Kidney epithelial cell (primary cell): ENCODE measurements around the gene FRMD1. TPM values are rescaled to one million over a fixed set of nuclear protein-coding genes. Genes with fewer than 3 reads are reported as not detected.

Source experiments
- DNase-seq: peaks from one replicate; pipeline ENCODE4 v3.0.0-alpha.2; 2010; ENCODE audit warnings: low read depth
- H3K27me3 ChIP-seq: 2 replicates; pipeline ENCODE4 v1.6.0; 2011; ENCODE audit warnings: low read length; ENCODE audit not compliant: control insufficient read depth, insufficient read depth
- H3K36me3 ChIP-seq: 2 replicates; pipeline ENCODE4 v1.5.1; 2011; ENCODE audit warnings: low read length; ENCODE audit not compliant: control insufficient read depth, insufficient read depth
- H3K4me3 ChIP-seq: 2 replicates; pipeline ENCODE4 v1.5.1; 2011; ENCODE audit warnings: low read depth, mild to moderate bottlenecking, control low read depth, low read length
- total RNA-seq: library from RNA; depleted of rRNA; stranded (reverse); fragments of >200 nt; gene quantifications from 2 replicates; pipeline ENCODE4 v1.2.3, GENCODE V29; 2015
- TF ChIP-seq, protein P1 (sequence below): IDR thresholded peaks from 2 replicates; pipeline ENCODE4 v1.5.1; 2011; ENCODE audit warnings: mild to moderate bottlenecking, moderate library complexity, low read length, control low read depth, inconsistent platforms; ENCODE audit not compliant: insufficient read depth, poor library complexity, severe bottlenecking

The FRMD1 gene
- total RNA-seq, 1 donor from 2014 or later, result not detected

DNA sequence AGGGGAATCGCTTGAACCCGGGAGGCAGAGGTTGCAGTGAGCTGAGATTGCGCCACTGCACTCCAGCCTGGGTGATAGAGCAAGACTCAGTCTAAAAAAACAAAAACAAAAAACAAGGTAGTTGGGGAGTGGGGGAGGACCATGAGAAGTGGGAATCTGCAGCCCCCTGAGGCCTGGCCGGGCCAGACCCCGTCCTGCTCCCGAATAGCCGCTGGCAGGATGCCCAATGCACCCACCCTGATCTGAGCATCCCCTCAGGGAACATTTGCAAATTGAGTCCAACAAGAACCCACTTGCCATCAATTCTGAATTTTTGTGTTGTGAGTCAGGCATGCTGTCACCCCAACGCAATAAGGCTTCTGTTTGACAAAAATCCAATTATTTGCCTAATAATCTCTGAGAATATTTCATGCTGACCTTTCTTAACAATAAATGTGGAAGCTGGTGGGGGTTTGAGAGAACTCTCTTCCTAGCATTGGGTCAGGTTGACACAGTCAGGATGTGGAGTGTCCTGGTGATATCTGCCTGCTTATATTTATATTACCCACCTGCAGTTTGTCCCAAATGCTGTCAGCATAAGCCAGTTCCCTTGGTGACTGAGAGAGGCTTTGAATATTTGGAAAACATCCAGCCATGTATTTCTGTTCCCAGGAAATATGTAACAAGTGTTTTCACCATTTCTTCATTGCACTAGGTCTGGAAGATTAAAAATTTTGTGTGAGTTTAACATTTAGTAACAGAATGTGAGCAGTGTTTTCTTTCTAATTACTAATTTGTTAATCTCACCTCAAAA lies 28.4 kb upstream of the FRMD1 start:
- TF ChIP-seq, protein P1, sequence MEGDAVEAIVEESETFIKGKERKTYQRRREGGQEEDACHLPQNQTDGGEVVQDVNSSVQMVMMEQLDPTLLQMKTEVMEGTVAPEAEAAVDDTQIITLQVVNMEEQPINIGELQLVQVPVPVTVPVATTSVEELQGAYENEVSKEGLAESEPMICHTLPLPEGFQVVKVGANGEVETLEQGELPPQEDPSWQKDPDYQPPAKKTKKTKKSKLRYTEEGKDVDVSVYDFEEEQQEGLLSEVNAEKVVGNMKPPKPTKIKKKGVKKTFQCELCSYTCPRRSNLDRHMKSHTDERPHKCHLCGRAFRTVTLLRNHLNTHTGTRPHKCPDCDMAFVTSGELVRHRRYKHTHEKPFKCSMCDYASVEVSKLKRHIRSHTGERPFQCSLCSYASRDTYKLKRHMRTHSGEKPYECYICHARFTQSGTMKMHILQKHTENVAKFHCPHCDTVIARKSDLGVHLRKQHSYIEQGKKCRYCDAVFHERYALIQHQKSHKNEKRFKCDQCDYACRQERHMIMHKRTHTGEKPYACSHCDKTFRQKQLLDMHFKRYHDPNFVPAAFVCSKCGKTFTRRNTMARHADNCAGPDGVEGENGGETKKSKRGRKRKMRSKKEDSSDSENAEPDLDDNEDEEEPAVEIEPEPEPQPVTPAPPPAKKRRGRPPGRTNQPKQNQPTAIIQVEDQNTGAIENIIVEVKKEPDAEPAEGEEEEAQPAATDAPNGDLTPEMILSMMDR, result no peak
- no peak for DNase-seq
- Histone ChIP-seq H3K27me3 (peaks cover 21% of the 10 kb centered on the region), H3K4me3 (no peak overlapping the region), H3K36me3 (no peaks in the 10 kb centered on the region)

DNA sequence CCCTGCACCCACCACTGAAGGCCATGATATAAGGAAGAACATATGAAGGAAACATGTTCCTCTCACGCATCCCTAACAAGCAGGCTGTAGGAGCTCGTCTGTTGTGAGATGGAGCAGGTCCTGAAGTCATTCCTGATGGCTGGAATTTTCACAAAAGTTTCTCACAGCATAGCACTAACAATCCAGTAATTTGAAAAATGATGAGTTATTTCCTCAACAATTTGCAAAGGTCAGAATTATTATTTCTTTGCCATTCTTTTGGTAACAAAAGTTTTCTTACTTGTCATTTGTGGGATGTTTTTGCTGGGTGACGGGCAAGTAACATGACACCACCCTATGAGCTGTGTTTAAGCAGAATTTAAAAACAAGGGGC lies 27.6 kb upstream of the FRMD1 start:
- no peak for DNase-seq
- H3K27me3 ChIP-seq, result peaks cover 26% of the 10 kb centered on the region
- TF ChIP-seq, protein P1, result no peak
- no peak overlapping the region for H3K4me3 ChIP-seq
- H3K36me3 ChIP-seq, result no peaks in the 10 kb centered on the region

DNA sequence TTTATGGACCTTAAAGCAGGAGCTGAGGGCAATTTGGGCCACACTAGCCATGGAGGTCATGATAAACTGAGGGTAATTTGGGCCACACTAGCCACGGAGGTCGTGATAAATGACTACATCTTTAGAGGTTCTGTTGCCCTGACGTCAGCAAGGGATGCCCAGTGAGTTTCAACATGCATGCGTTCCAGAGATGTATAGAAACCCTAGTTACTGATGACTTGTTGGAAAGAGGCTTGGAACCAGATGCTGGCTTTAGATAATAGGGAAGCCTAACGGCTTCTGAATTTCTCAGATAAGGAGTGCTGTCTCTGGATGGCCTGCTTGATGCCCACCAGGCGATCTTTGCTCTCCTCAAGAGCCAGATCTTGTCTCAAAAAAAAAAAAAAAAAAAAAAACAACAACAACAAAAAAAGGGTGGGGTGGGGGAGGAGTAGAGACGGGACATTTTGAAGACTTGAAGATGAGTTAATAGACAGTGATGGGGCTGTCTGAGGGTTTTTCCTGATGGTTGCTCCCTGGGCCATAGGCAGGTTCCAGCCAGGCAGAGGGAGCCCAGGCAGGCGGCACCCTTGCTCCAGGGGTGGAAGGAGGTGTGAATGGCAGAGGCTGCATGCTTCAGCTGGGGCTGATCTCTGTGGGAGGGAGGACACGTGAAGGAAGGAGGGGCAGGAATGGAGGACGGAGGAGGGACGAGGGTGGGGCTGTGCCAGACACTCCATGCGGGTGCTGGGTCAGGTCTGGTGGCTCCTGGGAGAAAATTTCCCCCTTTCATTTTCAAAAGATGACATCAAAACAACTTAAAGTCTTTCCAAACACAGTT lies 27.0 kb upstream of the FRMD1 start:
- peaks cover 32% of the 10 kb centered on the region for H3K27me3 ChIP-seq
- H3K36me3 ChIP-seq, result no peaks in the 10 kb centered on the region
- DNase-seq, result no peak
- TF ChIP-seq, protein P1, result no peak
- no peak overlapping the region for H3K4me3 ChIP-seq

DNA sequence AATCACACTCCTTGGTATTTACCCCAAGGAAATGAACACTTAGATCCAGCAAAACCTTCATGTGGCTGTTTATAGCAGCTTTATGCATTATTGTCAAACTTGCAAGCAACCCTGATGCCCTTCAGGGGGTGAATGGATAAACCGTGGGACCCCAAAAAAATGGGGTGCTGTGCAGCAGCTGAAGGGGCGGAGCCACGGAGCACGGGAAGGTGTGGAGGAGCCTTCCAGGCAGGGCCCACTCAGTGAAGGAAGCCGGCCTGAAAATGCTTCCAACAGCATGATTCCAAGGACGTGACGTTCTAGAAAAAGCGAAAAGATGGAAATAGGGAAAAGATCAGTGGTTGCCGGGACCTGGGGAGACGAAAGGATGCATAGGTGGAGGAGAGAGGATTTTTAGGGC lies 25.6 kb upstream of the FRMD1 start:
- no peak for DNase-seq
- TF ChIP-seq, protein P1, result no peak

DNA sequence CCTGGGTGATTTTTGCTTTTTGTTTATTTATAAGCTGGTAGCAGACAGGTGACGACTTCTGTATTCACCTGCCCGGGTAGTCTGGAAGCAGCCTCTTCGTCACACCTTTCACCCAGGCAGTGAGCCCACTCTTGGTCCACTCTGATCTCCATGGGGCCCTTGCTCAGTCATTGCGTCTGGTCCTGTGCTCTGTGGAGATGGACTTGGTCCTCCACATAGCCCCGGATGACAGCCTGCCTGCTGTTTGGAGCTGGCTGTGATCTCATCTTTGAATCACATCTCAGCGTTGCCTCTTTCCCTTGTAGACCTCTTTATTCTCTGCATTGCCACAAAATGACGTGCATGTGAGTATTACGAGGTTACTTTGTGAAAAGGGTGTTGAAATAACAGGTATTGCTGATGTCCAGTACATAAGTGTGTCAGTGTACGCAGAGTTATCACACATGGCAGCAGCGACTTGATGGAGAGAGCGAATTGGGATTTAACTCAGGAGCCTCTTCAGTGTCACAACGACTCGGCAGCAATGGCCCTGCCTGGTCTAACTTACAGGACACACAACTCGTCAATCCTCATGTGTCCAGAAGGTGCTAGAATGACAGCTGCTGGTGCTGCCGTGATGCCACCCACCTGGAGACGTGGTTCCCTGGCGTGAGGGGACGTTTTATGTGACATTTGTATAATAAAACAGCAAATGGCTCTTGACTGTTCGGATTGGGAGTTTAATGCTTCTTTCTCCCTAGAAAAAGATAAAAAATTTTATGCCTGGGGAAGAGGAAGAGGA lies 24.2 kb upstream of the FRMD1 start:
- Histone ChIP-seq H3K4me3 (no peak overlapping the region), H3K27me3 (peaks cover 44% of the 10 kb centered on the region), H3K36me3 (no peaks in the 10 kb centered on the region)
- TF ChIP-seq, protein P1, result no peak
- no peak for DNase-seq

More for the DNA sequence above, 25.6 kb upstream of the FRMD1 start:
- no peak overlapping the region for H3K4me3 ChIP-seq
- peaks cover 39% of the 10 kb centered on the region for H3K27me3 ChIP-seq
- no peaks in the 10 kb centered on the region for H3K36me3 ChIP-seq
